NCI-H510A treated with DMSO at 0.1 percent for 48 hours (cell line): ENCODE results near the gene MAP4K3.

Source experiments
- DNase-seq: peaks from one replicate; lab custom pipeline; 2025; lab: John Stamatoyannopoulos, UW

MAP4K3 gene

GRCh38 chr2:39436592-39437521 lies at the start of gene MAP4K3:
MAP4K3 (minus strand) TSS chr2:39437285; CDS start chr2:39436987, 298 bp downstream.
- peak; percentile 93 for DNase-seq

GRCh38 chr2:39486071-39486470 lies 49.0 kb upstream of the MAP4K3 start:
- no peak for DNase-seq

GRCh38 chr2:39484620-39485495 lies 47.8 kb upstream of the MAP4K3 start:
- DNase-seq, result no peak

- no peak for DNase-seq
Observed at GRCh38 chr2:39484206-39484605, 47.1 kb upstream of the MAP4K3 start.

GRCh38 chr2:39483534-39483933 lies 46.4 kb upstream of the MAP4K3 start:
- no peak for DNase-seq

- no peak for DNase-seq
Observed at GRCh38 chr2:39481611-39482010, 44.5 kb upstream of the MAP4K3 start.

- DNase-seq, result no peak
Observed at GRCh38 chr2:39479696-39480095, 42.6 kb upstream of the MAP4K3 start.

- DNase-seq, result no peak
Observed at GRCh38 chr2:39479053-39479670, 42.1 kb upstream of the MAP4K3 start.

GRCh38 chr2:39476524-39476923 lies 39.4 kb upstream of the MAP4K3 start:
- DNase-seq, result no peak

GRCh38 chr2:39475006-39475405 lies 37.9 kb upstream of the MAP4K3 start:
- no peak for DNase-seq

- DNase-seq, result no peak
Observed at GRCh38 chr2:39470580-39470979, 33.5 kb upstream of the MAP4K3 start.

- DNase-seq, result no peak
Observed at GRCh38 chr2:39469807-39470206, 32.7 kb upstream of the MAP4K3 start.

GRCh38 chr2:39468579-39469451 lies 31.7 kb upstream of the MAP4K3 start:
- no peak for DNase-seq

- no peak for DNase-seq
Observed at GRCh38 chr2:39466311-39466710, 29.2 kb upstream of the MAP4K3 start.

- DNase-seq, result no peak
Observed at GRCh38 chr2:39464864-39465263, 27.8 kb upstream of the MAP4K3 start.

- DNase-seq, result no peak
Observed at GRCh38 chr2:39455826-39456225, 18.7 kb upstream of the MAP4K3 start.

GRCh38 chr2:39452396-39452795 lies 15.3 kb upstream of the MAP4K3 start:
- DNase-seq, result no peak

GRCh38 chr2:39451954-39452353 lies 14.9 kb upstream of the MAP4K3 start:
- DNase-seq, result no peak

- DNase-seq, result no peak
Observed at GRCh38 chr2:39448169-39448502, 11.1 kb upstream of the MAP4K3 start.

- DNase-seq, result no peak
Observed at GRCh38 chr2:39447266-39448168, 10.4 kb upstream of the MAP4K3 start.
